VCaP (cell line): Measurements from ENCODE around the gene WDR91.

Source experiments
- H3K27ac ChIP-seq: fragments of 450-650 bp; 2 replicates; pipeline ENCODE4 v1.5.1; 2017
- TF ChIP-seq, protein P1 (sequence below): fragments of 450-650 bp; conservative IDR thresholded peaks from 2 replicates; pipeline ENCODE4 v1.5.1; 2017; ENCODE audit warnings: mild to moderate bottlenecking, moderate library complexity

WDR91 gene

DNA sequence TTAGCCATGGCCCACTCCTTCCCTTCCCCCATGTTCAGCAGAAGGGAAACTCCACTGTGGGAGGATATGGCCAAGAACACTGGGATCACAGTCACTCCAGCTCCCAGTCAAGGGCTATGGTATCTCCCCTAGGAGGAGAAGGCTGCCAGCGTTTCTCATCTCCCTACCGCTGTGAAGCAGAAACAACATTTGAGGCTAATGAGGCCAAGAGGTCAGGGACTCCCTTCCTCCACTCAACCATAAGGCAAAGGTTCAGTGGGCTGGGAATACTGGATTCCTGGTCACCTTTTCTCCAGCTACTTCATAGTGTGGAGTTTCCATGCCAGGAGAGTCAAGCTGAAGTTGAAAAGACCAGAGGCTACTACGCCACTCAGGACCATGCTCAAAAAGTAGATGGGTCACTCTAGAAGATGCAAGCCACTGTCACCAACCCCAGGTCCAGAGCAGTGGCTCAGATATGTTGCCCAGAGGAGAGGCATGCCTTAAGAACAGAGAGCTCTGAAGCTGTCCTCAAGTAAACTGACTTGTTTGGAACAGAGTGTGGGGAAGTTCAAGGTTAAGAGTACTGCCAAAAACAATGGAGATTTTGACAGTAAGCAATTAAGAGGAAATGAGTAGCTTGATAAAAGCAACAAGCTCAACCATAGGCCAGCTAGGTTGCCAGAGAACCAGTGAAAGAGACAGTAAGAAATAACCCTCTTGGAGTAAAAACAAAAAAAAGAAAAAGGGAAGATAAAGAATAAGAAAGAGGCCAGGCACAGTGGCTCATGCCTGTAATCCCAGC lies 67.2 kb downstream of the WDR91 start:
- TF ChIP-seq, protein P1, sequence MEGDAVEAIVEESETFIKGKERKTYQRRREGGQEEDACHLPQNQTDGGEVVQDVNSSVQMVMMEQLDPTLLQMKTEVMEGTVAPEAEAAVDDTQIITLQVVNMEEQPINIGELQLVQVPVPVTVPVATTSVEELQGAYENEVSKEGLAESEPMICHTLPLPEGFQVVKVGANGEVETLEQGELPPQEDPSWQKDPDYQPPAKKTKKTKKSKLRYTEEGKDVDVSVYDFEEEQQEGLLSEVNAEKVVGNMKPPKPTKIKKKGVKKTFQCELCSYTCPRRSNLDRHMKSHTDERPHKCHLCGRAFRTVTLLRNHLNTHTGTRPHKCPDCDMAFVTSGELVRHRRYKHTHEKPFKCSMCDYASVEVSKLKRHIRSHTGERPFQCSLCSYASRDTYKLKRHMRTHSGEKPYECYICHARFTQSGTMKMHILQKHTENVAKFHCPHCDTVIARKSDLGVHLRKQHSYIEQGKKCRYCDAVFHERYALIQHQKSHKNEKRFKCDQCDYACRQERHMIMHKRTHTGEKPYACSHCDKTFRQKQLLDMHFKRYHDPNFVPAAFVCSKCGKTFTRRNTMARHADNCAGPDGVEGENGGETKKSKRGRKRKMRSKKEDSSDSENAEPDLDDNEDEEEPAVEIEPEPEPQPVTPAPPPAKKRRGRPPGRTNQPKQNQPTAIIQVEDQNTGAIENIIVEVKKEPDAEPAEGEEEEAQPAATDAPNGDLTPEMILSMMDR: no peak
- no peak overlapping the region for H3K27ac ChIP-seq
